Tibial nerve (tissue), 4 donors: Measurements from ENCODE around the gene LIFR. TPM values are rescaled to one million over a fixed set of nuclear protein-coding genes. Genes with fewer than 3 reads are reported as not detected.
"Not testable (repeated sequence)": the region's sequence is repeated elsewhere in the genome, so short reads cannot be mapped to it uniquely, and the experiment has no call there.

Source experiments
- DNase-seq, 2 donors: peaks; one replicate each; pipeline ENCODE4 v3.0.0-alpha.2; 2019; ENCODE audit warnings: low spot score in 2 of 2
- H3K27ac ChIP-seq, 4 donors: fragments of 200-600 bp; sonication (generic) in 3 of 4; one replicate each; pipeline ENCODE4 v1.5.1; 2017 to 2019; ENCODE audit warnings: mild to moderate bottlenecking in 1 of 4
- H3K27me3 ChIP-seq, 2 donors: fragments of 200-600 bp; sonication (generic) in 1 of 2; one replicate each; pipeline versions ENCODE4 v1.5.1 to v1.6.0; 2017 to 2019
- H3K36me3 ChIP-seq, 3 donors: fragments of 200-600 bp; sonication (generic); one replicate each; pipeline ENCODE4 v1.5.1; 2018 to 2019
- H3K4me1 ChIP-seq, 4 donors: fragments of 200-600 bp; sonication (generic) in 3 of 4; one replicate each; pipeline ENCODE4 v1.5.1; 2017 to 2019
- H3K4me3 ChIP-seq, 4 donors: fragments of 200-600 bp; sonication (generic) in 3 of 4; one replicate each; pipeline ENCODE4 v1.5.1; 2017 to 2019; ENCODE audit warnings: mild to moderate bottlenecking in 1 of 4, moderate library complexity in 1 of 4
- H3K9me3 ChIP-seq, 4 donors: fragments of 200-600 bp; sonication (generic) in 3 of 4; one replicate each; pipeline ENCODE4 v1.5.1; 2017 to 2019
- CTCF ChIP-seq, 5 experiments: fragments of 200-600 bp in 3 of 5; fragments of 450-650 bp in 2 of 5; sonication (generic) in 3 of 5; IDR thresholded peaks; one replicate each; pipeline ENCODE4 v1.5.1; 2016 to 2019; ENCODE audit warnings: antibody characterized with exemption in 5 of 5, mild to moderate bottlenecking in 3 of 5, moderate library complexity in 2 of 5
- EP300 ChIP-seq, 2 donors: sonication (generic); formaldehyde crosslinking; IDR thresholded peaks; one replicate each; pipeline ENCODE4 v1.6.1; 2017; ENCODE audit warnings: antibody characterized with exemption in 2 of 2, mild to moderate bottlenecking in 1 of 2
- POLR2A ChIP-seq, 2 donors: fragments of 450-650 bp; IDR thresholded peaks; one replicate each; pipeline ENCODE4 v1.6.1; 2017; ENCODE audit warnings: antibody characterized with exemption in 2 of 2, mild to moderate bottlenecking in 2 of 2, moderate library complexity in 2 of 2
- WGBS, 2 donors: methylation state at CpG; one replicate each; pipeline ENCODE4 v1.1.5; 2018; 5-methylcytosine and 5-hydroxymethylcytosine counted together
- total RNA-seq, 4 donors: library from RNA; depleted of rRNA; stranded (reverse); fragments of >200 nt; gene quantifications; one replicate each; pipeline ENCODE4 v1.1.0, GENCODE V29; 2016

Gene LIFR
- total RNA-seq, 4 donors from 2014 or later, result 145 to 247 (median 212) TPM

GRCh38 chr5:38524022-38524421 lies 32.4 kb downstream of the LIFR start:
- TF ChIP-seq EP300 (IDR thresholded peaks at IDR 0.05) (no peak), POLR2A (IDR thresholded peaks at IDR 0.05) (no peak), CTCF (IDR thresholded peaks at IDR 0.05) (no peak)
- Histone ChIP-seq H3K27me3 (no peaks in the 10 kb centered on the region), H3K9me3 (no peaks in the 10 kb centered on the region), H3K4me1 (peaks cover 0 to 8% (median 0%) of the 10 kb centered on the region in 4 donors), H3K4me3 (no peak overlapping the region), H3K36me3 (peaks cover 0 to 87% (median 0%) of the 10 kb centered on the region in 3 donors), H3K27ac (no peak overlapping the region)
- WGBS, 2 donors, result 70 to 73% methylated on average over 3 of the region's 3 CpGs
- no peak for DNase-seq

DNA sequence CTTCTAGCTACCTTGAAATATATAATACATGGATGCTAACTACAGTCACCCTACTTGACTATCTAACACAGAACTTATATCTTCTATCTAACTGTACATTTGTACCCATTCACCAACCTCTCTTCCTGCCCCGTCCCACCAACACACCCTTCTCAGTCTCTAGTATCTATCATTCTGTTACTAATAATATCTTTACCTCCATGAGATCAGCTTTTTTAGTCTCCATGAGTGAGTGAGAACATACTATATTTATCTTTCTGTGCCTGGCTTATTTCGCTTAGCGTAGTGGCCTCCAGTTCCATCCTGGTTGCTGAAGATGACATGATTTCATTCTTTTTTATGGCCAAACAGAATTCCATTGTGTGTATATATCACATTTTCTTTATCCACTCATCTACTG lies 37.0 kb downstream of the LIFR start:
- 95 to 99% methylated on average over 3 of the region's 3 CpGs for WGBS, 2 donors
- TF ChIP-seq CTCF (IDR thresholded peaks at IDR 0.05), result no peak
- TF ChIP-seq EP300 (IDR thresholded peaks at IDR 0.05), result no peak
- no peak for TF ChIP-seq POLR2A (IDR thresholded peaks at IDR 0.05)
- H3K4me1 ChIP-seq, result no peaks in the 10 kb centered on the region
- H3K36me3 ChIP-seq, result peaks cover 0 to 74% (median 0%) of the 10 kb centered on the region in 3 donors
- no peak overlapping the region for H3K27ac ChIP-seq
- H3K9me3 ChIP-seq, result no peaks in the 10 kb centered on the region
- no peak overlapping the region for H3K4me3 ChIP-seq
- DNase-seq, result no peak
- H3K27me3 ChIP-seq, result no peaks in the 10 kb centered on the region

GRCh38 chr5:38518341-38518740 lies 38.1 kb downstream of the LIFR start:
- DNase-seq, result no peak
- WGBS, 2 donors, result 58 to 62% methylated on average over 1 of the region's 1 CpG
- Histone ChIP-seq H3K36me3 (peaks cover 0 to 63% (median 0%) of the 10 kb centered on the region in 3 donors), H3K27ac (no peak overlapping the region), H3K4me3 (no peak overlapping the region), H3K4me1 (no peaks in the 10 kb centered on the region), H3K9me3 (no peaks in the 10 kb centered on the region), H3K27me3 (no peaks in the 10 kb centered on the region)
- TF ChIP-seq EP300 (IDR thresholded peaks at IDR 0.05), result no peak
- TF ChIP-seq CTCF (IDR thresholded peaks at IDR 0.05), result no peak
- no peak for TF ChIP-seq POLR2A (IDR thresholded peaks at IDR 0.05)

DNA sequence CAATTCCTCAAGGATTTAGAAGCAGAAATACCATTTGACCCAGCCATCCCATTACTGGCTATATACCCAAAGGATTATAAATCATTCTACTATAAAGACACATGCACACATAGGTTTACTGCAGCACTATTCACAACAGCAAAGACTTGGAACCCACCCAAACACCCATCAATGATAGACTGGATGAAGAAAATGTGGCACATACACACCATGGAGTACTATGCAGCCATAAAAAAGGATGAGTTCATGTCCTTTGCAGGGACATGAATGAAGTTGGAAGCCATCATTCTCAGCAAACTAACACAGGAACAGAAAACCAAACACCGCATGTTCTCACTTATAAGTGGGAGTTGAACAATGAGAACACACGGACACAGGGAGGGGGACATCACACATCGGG lies 39.8 kb downstream of the LIFR start:
- not testable (repeated sequence) for DNase-seq, H3K9me3 ChIP-seq, H3K4me1 ChIP-seq, H3K4me3 ChIP-seq, H3K27ac ChIP-seq, H3K27me3 ChIP-seq
- WGBS, 2 donors, result 94 to 99% methylated on average over 3 of the region's 3 CpGs
- H3K36me3 ChIP-seq, result peaks cover 0 to 48% (median 0%) of the 10 kb centered on the region in 3 donors

GRCh38 chr5:38515646-38516045 lies 40.8 kb downstream of the LIFR start:
- peak in 3 of 5 experiments; percentile 30 to 41 (median 30) for TF ChIP-seq CTCF (IDR thresholded peaks at IDR 0.05)
- no peak for TF ChIP-seq POLR2A (IDR thresholded peaks at IDR 0.05)
- Histone ChIP-seq H3K36me3 (peaks cover 0 to 50% (median 0%) of the 10 kb centered on the region in 3 donors), H3K4me1 (peaks cover 0 to 3% (median 0%) of the 10 kb centered on the region in 4 donors), H3K27ac (no peak overlapping the region), H3K9me3 (no peaks in the 10 kb centered on the region), H3K4me3 (no peak overlapping the region), H3K27me3 (no peaks in the 10 kb centered on the region)
- DNase-seq, result no peak
- 56% methylated on average over 2 of the region's 2 CpGs for WGBS, 2 donors

GRCh38 chr5:38515092-38515491 lies 41.4 kb downstream of the LIFR start:
- TF ChIP-seq CTCF (IDR thresholded peaks at IDR 0.05) (no peak), EP300 (IDR thresholded peaks at IDR 0.05) (no peak), POLR2A (IDR thresholded peaks at IDR 0.05) (no peak)
- no peak overlapping the region for H3K4me3 ChIP-seq
- H3K27me3 ChIP-seq, result no peaks in the 10 kb centered on the region
- 56 to 72% methylated on average over 3 of the region's 3 CpGs for WGBS, 2 donors
- H3K27ac ChIP-seq, result no peak overlapping the region
- H3K36me3 ChIP-seq, result peaks cover 0 to 53% (median 0%) of the 10 kb centered on the region in 3 donors
- no peaks in the 10 kb centered on the region for H3K9me3 ChIP-seq
- peaks cover 0 to 3% (median 0%) of the 10 kb centered on the region in 4 donors for H3K4me1 ChIP-seq
- no peak for DNase-seq
